Peyer's patch (tissue), 4 donors: ENCODE data around the gene GADD45G. TPM values are rescaled to one million over a fixed set of nuclear protein-coding genes. Genes with fewer than 3 reads are reported as not detected.

Experiments
- DNase-seq, 3 donors: peaks; one replicate each; pipeline ENCODE4 v3.0.0-alpha.2; 2017 to 2019
- H3K27ac ChIP-seq, 4 donors: fragments of 200-600 bp; sonication (generic); one replicate each; pipeline ENCODE4 v1.5.1; 2016 to 2019
- H3K27me3 ChIP-seq, 2 donors: fragments of 200-600 bp; sonication (generic); one replicate each; pipeline ENCODE4 v1.5.1; 2019
- H3K36me3 ChIP-seq, 3 donors: fragments of 200-600 bp; sonication (generic); one replicate each; pipeline ENCODE4 v1.5.1; 2016 to 2019
- H3K4me1 ChIP-seq, 4 donors: fragments of 200-600 bp; sonication (generic); one replicate each; pipeline ENCODE4 v1.5.1; 2016 to 2019
- H3K4me3 ChIP-seq, 4 donors: fragments of 200-600 bp; sonication (generic); 1 replicate in 3 of 4; 2 replicates in 1 of 4; pipeline ENCODE4 v1.5.1; 2016 to 2019; ENCODE audit warnings: mild to moderate bottlenecking in 1 of 4
- H3K9me3 ChIP-seq, 4 donors: fragments of 200-600 bp; sonication (generic); one replicate each; pipeline ENCODE4 v1.5.1; 2016 to 2019; ENCODE audit warnings: mild to moderate bottlenecking in 1 of 4
- CTCF ChIP-seq, 6 experiments: fragments of 450-650 bp in 4 of 6; fragments of 200-600 bp in 2 of 6; sonication (generic) in 1 of 6; IDR thresholded peaks; one replicate each; pipeline ENCODE4 v1.5.1; 2017 to 2019; ENCODE audit warnings: antibody characterized with exemption in 6 of 6, mild to moderate bottlenecking in 3 of 6, moderate library complexity in 1 of 6
- POLR2A ChIP-seq, 2 donors: fragments of 450-650 bp; IDR thresholded peaks; one replicate each; pipeline ENCODE4 v1.5.1; 2017; ENCODE audit warnings: antibody characterized with exemption in 2 of 2, mild to moderate bottlenecking in 2 of 2, moderate library complexity in 2 of 2
- total RNA-seq, 4 donors: library from RNA; depleted of rRNA; stranded (reverse); fragments of >200 nt; gene quantifications; one replicate each; pipeline ENCODE4 v1.1.0, GENCODE V29; 2016

The GADD45G gene
- total RNA-seq, 4 donors from 2014 or later = 8.7 to 37.1 (median 12.8) TPM

GRCh38 chr9:89608641-89609335 lies 4.0 kb downstream of the GADD45G start:
- H3K4me1 ChIP-seq = peaks cover 0 to 19% (median 13%) of the 10 kb centered on the region in 4 donors
- H3K9me3 ChIP-seq = no peaks in the 10 kb centered on the region
- H3K27ac ChIP-seq = no peak overlapping the region
- DNase-seq = no peak
- no peaks in the 10 kb centered on the region for H3K36me3 ChIP-seq
- H3K27me3 ChIP-seq = no peaks in the 10 kb centered on the region
- TF ChIP-seq POLR2A (IDR thresholded peaks at IDR 0.05) = no peak
- TF ChIP-seq CTCF (IDR thresholded peaks at IDR 0.05) = no peak
- no peak overlapping the region for H3K4me3 ChIP-seq

- Histone ChIP-seq H3K27ac (no peak overlapping the region), H3K4me3 (no peak overlapping the region), H3K4me1 (peaks cover 0 to 12% (median 7%) of the 10 kb centered on the region in 4 donors), H3K9me3 (no peaks in the 10 kb centered on the region), H3K36me3 (no peaks in the 10 kb centered on the region), H3K27me3 (no peaks in the 10 kb centered on the region)
- no peak for TF ChIP-seq POLR2A (IDR thresholded peaks at IDR 0.05)
- no peak for TF ChIP-seq CTCF (IDR thresholded peaks at IDR 0.05)
- no peak for DNase-seq
These were observed 4.7 kb downstream of the GADD45G start for GRCh38 chr9:89609426-89610006.

GRCh38 chr9:89610391-89610925 lies 5.6 kb downstream of the GADD45G start:
- no peaks in the 10 kb centered on the region for H3K36me3 ChIP-seq
- peaks cover 0 to 10% (median 4%) of the 10 kb centered on the region in 4 donors for H3K4me1 ChIP-seq
- no peak overlapping the region for H3K27ac ChIP-seq
- no peak overlapping the region for H3K4me3 ChIP-seq
- TF ChIP-seq CTCF (IDR thresholded peaks at IDR 0.05) (no peak), POLR2A (IDR thresholded peaks at IDR 0.05) (no peak)
- DNase-seq = no peak
- no peaks in the 10 kb centered on the region for H3K9me3 ChIP-seq
- no peaks in the 10 kb centered on the region for H3K27me3 ChIP-seq

- TF ChIP-seq CTCF (IDR thresholded peaks at IDR 0.05) (no peak), POLR2A (IDR thresholded peaks at IDR 0.05) (no peak)
These were observed 6.6 kb downstream of the GADD45G start for GRCh38 chr9:89611425-89611824.

GRCh38 chr9:89612566-89613278 lies 7.9 kb downstream of the GADD45G start:
- no peak for TF ChIP-seq POLR2A (IDR thresholded peaks at IDR 0.05)
- TF ChIP-seq CTCF (IDR thresholded peaks at IDR 0.05) = no peak
- Histone ChIP-seq H3K27me3 (no peaks in the 10 kb centered on the region), H3K27ac (no peak overlapping the region), H3K4me3 (no peak overlapping the region), H3K9me3 (no peaks in the 10 kb centered on the region), H3K36me3 (no peaks in the 10 kb centered on the region), H3K4me1 (no peaks in the 10 kb centered on the region)
- DNase-seq = no peak

More at GRCh38 chr9:89611425-89611824, 6.6 kb downstream of the GADD45G start:
- Histone ChIP-seq H3K27me3 (no peaks in the 10 kb centered on the region), H3K36me3 (no peaks in the 10 kb centered on the region), H3K4me3 (no peak overlapping the region), H3K27ac (no peak overlapping the region), H3K4me1 (peaks cover 0 to 10% (median 3%) of the 10 kb centered on the region in 4 donors), H3K9me3 (no peaks in the 10 kb centered on the region)
- no peak for DNase-seq
